ENCODE measurements around the gene SYNJ2.

The SYNJ2 gene

DNA sequence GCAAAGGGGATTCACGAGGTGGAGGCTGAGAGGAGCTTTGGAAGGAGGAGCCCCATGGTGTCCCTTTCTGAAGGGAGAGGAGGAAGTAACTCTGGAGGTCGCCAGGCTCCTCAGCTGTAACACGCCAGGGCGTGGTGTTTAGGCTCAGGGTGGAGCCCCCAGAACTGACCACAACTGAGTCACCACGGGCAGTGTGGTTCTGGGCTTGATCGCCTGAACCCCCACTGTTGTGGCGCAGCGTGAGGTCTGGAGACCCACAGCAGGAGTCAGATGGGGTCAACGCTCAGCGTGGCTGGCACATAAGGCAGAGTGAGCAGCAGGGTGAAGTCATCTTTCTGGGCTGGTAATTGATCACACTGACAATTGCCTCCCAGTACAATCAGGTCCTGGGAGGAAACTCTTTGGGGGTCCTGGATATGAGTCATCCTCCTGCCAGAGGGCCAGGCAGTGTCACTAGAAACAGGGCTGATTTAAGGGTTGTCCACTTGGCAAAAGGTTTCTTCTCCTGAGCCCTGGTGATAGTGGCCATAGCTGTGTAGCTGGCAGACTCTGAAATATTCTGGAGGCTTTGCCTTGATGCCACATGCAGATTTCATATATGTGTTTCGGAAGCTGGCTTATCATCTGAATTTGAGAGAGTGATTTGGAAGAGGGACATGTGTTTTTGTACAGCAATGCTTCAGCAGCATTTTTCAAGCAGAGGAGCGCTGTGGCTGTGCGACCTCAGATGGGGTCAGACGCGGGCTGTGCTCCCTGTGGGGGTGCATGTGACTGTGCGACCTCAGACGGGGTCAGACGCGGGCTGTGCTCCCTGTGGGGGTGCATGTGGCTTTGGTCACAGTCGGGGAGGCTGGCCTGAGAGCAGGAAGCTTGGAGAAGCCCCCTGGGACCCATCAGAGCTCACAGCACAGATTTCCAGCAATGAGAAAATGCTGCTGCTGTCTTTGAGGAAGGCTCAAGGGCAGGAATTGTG, 50.0 kb downstream of the SYNJ2 start:
- Mint-ChIP-seq H3K36me3 (ENCODE audit: insufficient read depth) (peaks cover 21% of the 10 kb centered on the region), H3K27me3 (no peaks in the 10 kb centered on the region), H3K4me1 (ENCODE audit: low read depth in 2 of 2) (peaks cover 28 to 34% of the 10 kb centered on the region in 2 donors), H3K27ac (peak overlapping the region; percentile 87 to 96), H3K4me3 (peak overlapping the region; percentile 54 to 64), H3K9me3 (peaks cover 0 to 5% of the 10 kb centered on the region in 2 donors)
- peak; percentile 15 to 19 (median 18) for DNase-seq
- ATAC-seq (replicated peaks), result peak; percentile 43

- Mint-ChIP-seq H3K27ac (peak overlapping the region in 1 of 2 donors; percentile 96), H3K9me3 (peaks cover 0 to 5% of the 10 kb centered on the region in 2 donors), H3K36me3 (ENCODE audit: insufficient read depth) (peaks cover 18% of the 10 kb centered on the region), H3K4me1 (ENCODE audit: low read depth in 2 of 2) (peaks cover 21 to 27% of the 10 kb centered on the region in 2 donors), H3K27me3 (no peaks in the 10 kb centered on the region), H3K4me3 (no peak overlapping the region)
- ATAC-seq (replicated peaks) (no peak), DNase-seq (no peak)
Observed at GRCh38 chr6:158032354-158032733, 50.7 kb downstream of the SYNJ2 start.

- no peaks in the 10 kb centered on the region for H3K27me3 Mint-ChIP-seq
- ATAC-seq (replicated peaks) (no peak), DNase-seq (no peak)
- H3K4me1 Mint-ChIP-seq (ENCODE audit: low read depth in 2 of 2), result peaks cover 15 to 20% of the 10 kb centered on the region in 2 donors
- no peak overlapping the region for H3K4me3 Mint-ChIP-seq
- H3K27ac Mint-ChIP-seq, result peak overlapping the region in 1 of 2 donors; percentile 23
- H3K9me3 Mint-ChIP-seq, result peaks cover 0 to 5% of the 10 kb centered on the region in 2 donors
- peaks cover 19% of the 10 kb centered on the region for H3K36me3 Mint-ChIP-seq (ENCODE audit: insufficient read depth)
Observed at GRCh38 chr6:158033077-158033750, 51.6 kb downstream of the SYNJ2 start.

- no peak for ATAC-seq (replicated peaks)
- H3K36me3 Mint-ChIP-seq (ENCODE audit: insufficient read depth), result peaks cover 25% of the 10 kb centered on the region
- no peak for DNase-seq
- H3K27me3 Mint-ChIP-seq, result no peaks in the 10 kb centered on the region
- peaks cover 15 to 20% of the 10 kb centered on the region in 2 donors for H3K4me1 Mint-ChIP-seq (ENCODE audit: low read depth in 2 of 2)
- H3K4me3 Mint-ChIP-seq, result no peak overlapping the region
- peaks cover 0 to 5% of the 10 kb centered on the region in 2 donors for H3K9me3 Mint-ChIP-seq
- peak overlapping the region in 1 of 2 donors; percentile 23 for H3K27ac Mint-ChIP-seq
Observed at GRCh38 chr6:158033751-158034702, 52.4 kb downstream of the SYNJ2 start.

DNA sequence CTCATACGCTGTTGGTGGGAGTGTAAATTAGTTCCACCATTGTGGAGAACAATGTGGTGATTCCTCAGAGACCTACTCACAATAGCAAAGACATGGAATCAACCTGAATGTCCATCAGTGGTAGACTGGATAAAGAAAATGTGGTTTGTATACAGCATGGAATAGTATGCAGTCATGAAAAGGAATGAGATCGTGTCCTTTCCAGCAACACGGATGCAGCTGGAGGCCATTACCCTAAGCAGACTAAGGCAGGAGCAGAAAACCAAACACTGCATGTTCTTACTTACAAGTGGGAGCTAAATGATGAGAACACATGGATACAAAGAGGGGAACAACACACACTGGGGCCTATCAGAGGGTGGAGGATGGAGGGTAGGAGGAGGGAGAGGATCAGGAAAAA, 54.6 kb downstream of the SYNJ2 start:
- H3K36me3 Mint-ChIP-seq (ENCODE audit: insufficient read depth), result peaks cover 27% of the 10 kb centered on the region
- H3K9me3 Mint-ChIP-seq, result peaks cover 0 to 5% of the 10 kb centered on the region in 2 donors
- H3K27ac Mint-ChIP-seq, result no peak overlapping the region
- peaks cover 12 to 22% of the 10 kb centered on the region in 2 donors for H3K4me1 Mint-ChIP-seq (ENCODE audit: low read depth in 2 of 2)
- DNase-seq, result no peak
- no peak overlapping the region for H3K4me3 Mint-ChIP-seq
- H3K27me3 Mint-ChIP-seq, result no peaks in the 10 kb centered on the region
- ATAC-seq (replicated peaks), result no peak

GRCh38 chr6:158037021-158037420, 55.4 kb downstream of the SYNJ2 start:
- Mint-ChIP-seq H3K36me3 (ENCODE audit: insufficient read depth) (peaks cover 25% of the 10 kb centered on the region), H3K27me3 (no peaks in the 10 kb centered on the region), H3K4me3 (no peak overlapping the region), H3K27ac (no peak overlapping the region), H3K4me1 (ENCODE audit: low read depth in 2 of 2) (peaks cover 5 to 14% of the 10 kb centered on the region in 2 donors), H3K9me3 (peaks cover 0 to 5% of the 10 kb centered on the region in 2 donors)
- no peak for DNase-seq
- ATAC-seq (replicated peaks), result no peak

DNA sequence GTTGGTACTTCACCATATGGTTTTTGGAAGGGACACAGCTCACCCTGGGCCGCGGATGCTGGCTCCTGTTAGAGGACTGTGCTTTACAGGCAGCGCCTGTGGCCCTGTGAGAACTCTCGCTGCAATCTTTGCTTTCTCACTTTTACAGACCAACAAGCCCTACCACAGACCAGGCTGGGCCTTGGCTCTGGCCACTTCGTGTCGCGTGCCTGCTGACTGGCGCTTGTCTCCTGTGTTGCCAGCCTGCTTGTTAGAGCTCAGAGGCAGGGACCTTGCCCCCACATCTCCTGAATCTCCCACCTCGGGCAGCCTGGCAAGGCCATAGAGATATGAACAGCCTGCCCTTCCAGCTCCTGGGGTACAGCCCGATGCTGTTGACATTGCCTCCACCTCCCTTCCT, 56.1 kb downstream of the SYNJ2 start:
- DNase-seq (no peak), ATAC-seq (replicated peaks) (no peak)
- H3K36me3 Mint-ChIP-seq (ENCODE audit: insufficient read depth), result peaks cover 25% of the 10 kb centered on the region
- H3K4me3 Mint-ChIP-seq, result no peak overlapping the region
- H3K27me3 Mint-ChIP-seq, result no peaks in the 10 kb centered on the region
- H3K9me3 Mint-ChIP-seq, result peaks cover 0 to 5% of the 10 kb centered on the region in 2 donors
- peak overlapping the region in 1 of 2 donors; percentile 26 for H3K27ac Mint-ChIP-seq
- H3K4me1 Mint-ChIP-seq (ENCODE audit: low read depth in 2 of 2), result peaks cover 5 to 10% of the 10 kb centered on the region in 2 donors

GRCh38 chr6:158038291-158039177, 56.9 kb downstream of the SYNJ2 start:
- Mint-ChIP-seq H3K9me3 (peaks cover 0 to 5% of the 10 kb centered on the region in 2 donors), H3K36me3 (ENCODE audit: insufficient read depth) (peaks cover 26% of the 10 kb centered on the region), H3K4me1 (ENCODE audit: low read depth in 2 of 2) (peaks cover 5 to 7% of the 10 kb centered on the region in 2 donors), H3K4me3 (no peak overlapping the region), H3K27me3 (no peaks in the 10 kb centered on the region), H3K27ac (no peak overlapping the region)
- ATAC-seq (replicated peaks) (no peak), DNase-seq (no peak)

GRCh38 chr6:158039178-158039557, 57.5 kb downstream of the SYNJ2 start:
- H3K36me3 Mint-ChIP-seq (ENCODE audit: insufficient read depth), result peaks cover 24% of the 10 kb centered on the region
- peaks cover 0 to 5% of the 10 kb centered on the region in 2 donors for H3K9me3 Mint-ChIP-seq
- DNase-seq (no peak), ATAC-seq (replicated peaks) (no peak)
- H3K4me3 Mint-ChIP-seq, result no peak overlapping the region
- peaks cover 5 to 7% of the 10 kb centered on the region in 2 donors for H3K4me1 Mint-ChIP-seq (ENCODE audit: low read depth in 2 of 2)
- no peaks in the 10 kb centered on the region for H3K27me3 Mint-ChIP-seq
- no peak overlapping the region for H3K27ac Mint-ChIP-seq

- Mint-ChIP-seq H3K4me3 (no peak overlapping the region), H3K9me3 (peaks cover 0 to 5% of the 10 kb centered on the region in 2 donors), H3K27ac (no peak overlapping the region), H3K36me3 (ENCODE audit: insufficient read depth) (peaks cover 20% of the 10 kb centered on the region), H3K4me1 (ENCODE audit: low read depth in 2 of 2) (peaks cover 5 to 7% of the 10 kb centered on the region in 2 donors), H3K27me3 (no peaks in the 10 kb centered on the region)
- DNase-seq, result no peak
- ATAC-seq (replicated peaks), result no peak
Observed at GRCh38 chr6:158039571-158040050, 57.9 kb downstream of the SYNJ2 start.

DNA sequence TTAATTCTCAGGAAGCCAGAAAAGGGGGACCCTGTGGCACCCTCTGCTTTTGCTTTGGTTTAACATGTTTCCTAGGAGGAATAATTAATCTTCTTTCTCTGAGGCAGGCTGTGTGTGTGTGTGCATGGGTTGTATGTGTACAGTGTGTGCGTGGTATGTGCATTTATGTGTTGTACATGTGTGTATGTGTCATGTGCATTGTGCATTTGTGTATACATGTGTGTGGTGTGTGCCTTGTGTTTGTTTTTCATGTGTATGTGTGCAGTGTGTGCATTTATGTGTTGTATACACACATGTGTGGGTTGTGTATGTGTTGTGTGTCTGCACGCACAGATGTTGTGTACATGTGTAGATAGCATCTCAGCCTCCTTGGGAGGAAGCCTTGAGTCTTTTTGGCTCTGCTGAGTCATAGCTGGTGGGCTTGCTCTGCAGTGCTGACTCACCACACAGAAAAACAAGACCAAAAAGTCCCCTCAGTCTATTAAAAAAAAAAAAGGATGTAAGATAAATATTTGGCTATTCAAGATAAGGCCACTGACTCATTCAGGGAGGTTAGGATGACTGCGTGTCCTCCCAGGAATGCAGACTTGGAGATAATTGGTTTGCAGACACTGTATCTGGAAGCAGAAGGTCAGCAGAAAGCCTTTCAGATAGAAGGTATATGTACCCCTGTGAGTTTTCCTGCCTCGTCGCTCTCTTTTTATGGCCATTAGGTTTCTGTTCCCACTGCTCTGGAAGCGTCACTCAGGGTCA, 58.6 kb downstream of the SYNJ2 start:
- DNase-seq (no peak), ATAC-seq (replicated peaks) (no peak)
- Mint-ChIP-seq H3K9me3 (peaks cover 0 to 5% of the 10 kb centered on the region in 2 donors), H3K27ac (no peak overlapping the region), H3K4me1 (ENCODE audit: low read depth in 2 of 2) (peaks cover 5 to 7% of the 10 kb centered on the region in 2 donors), H3K4me3 (no peak overlapping the region), H3K36me3 (ENCODE audit: insufficient read depth) (peaks cover 20% of the 10 kb centered on the region), H3K27me3 (no peaks in the 10 kb centered on the region)

Measured in effector memory CD8-positive, alpha-beta T cell (primary cell).